Activated CD4-positive, alpha-beta T cell treated with anti-CD3 and anti-CD28 coated beads, Interleukin-2, Interleukin-6, amounts not matched to agents 100 ng/mL and 50 ng/mL, durations not matched to agents 16 hours and 8 hours (primary cell): ENCODE measurements around the gene PIGN.

Source experiments
- DNase-seq: peaks from one replicate; pipeline ENCODE4 v3.0.0-alpha.2; 2020

Gene PIGN

GRCh38 chr18:62106271-62106670 is 80.6 kb downstream of the PIGN start:
- DNase-seq = no peak

GRCh38 chr18:62105376-62105775 is 81.5 kb downstream of the PIGN start:
- DNase-seq = no peak

DNA sequence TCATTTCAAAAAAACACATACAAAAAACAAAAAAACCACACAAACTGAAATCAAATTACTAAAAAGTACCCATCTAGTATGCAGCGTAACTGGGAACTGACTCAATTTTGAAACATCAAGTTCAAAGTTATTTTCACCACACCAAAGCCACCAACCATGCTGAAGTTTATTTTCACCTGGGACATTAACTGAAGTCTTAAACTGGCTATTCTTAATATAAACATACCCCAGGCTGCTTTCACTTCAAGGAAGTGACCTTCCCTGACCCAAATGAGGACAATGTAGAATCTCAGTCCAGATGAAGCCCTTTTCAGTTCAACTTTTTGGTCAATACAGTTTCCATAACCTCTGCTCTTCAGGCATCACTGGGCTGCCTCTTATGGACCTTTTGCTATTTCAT is 84.6 kb downstream of the PIGN start:
- peak; percentile 38 for DNase-seq

DNA sequence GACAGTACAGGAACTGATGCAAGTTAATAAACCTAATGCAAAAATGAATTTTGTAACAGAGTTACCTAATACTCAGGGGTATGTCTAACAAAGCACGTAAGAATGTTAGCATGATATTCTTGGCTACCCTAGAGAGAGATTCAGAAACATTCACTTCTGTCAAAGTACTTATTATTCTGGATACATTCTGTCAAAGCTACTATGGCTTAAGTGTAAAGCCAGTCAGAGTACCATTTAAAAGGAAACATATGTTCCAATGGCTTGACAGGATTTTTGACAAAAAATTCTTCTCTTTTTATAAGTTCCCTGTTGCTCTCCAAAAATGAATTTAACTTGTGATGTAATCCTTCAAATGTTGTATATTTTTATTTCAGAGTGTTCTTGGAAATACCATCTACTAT is 85.5 kb downstream of the PIGN start:
- no peak for DNase-seq

DNA sequence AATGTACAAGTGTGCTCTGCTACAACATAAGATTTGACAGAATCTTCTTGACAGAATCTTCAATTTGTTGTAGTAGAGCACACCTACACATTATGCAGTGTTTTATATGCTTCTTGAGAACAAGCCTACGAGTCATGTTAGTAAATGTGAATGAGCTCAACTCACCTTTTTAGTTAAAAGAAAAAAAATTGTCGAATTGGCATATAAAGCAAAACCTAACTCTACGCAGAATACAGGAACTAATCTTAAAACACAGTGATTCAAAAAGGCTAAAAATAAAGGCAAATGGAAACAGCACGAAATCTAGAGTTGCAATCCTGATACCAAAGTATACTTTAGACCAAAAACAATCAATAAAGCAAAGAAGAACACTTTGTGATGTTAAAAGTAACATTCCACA is 87.9 kb downstream of the PIGN start:
- DNase-seq = no peak

- no peak for DNase-seq
Observed at GRCh38 chr18:62097698-62098097, 89.2 kb downstream of the PIGN start.

GRCh38 chr18:62091487-62092120 is 95.3 kb downstream of the PIGN start:
- DNase-seq = no peak

DNA sequence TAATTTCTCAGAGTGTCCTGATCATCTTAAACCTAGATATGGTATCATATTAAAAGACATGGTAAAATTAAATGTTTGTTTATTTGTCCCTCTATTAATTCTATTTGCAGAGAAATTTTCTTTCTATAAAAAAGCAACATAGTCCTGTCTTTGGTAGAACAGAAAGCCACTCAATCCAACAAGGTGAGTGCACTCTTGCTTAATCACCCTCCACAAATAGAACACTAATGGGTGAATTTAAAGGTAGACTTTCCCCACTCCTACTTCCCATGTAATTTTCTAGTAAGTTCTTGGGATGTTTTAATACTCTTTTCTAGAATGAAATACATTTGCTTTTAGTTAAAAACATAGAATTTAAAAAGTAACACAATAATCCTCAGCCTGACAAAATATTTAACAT is 97.7 kb downstream of the PIGN start:
- DNase-seq = no peak

DNA sequence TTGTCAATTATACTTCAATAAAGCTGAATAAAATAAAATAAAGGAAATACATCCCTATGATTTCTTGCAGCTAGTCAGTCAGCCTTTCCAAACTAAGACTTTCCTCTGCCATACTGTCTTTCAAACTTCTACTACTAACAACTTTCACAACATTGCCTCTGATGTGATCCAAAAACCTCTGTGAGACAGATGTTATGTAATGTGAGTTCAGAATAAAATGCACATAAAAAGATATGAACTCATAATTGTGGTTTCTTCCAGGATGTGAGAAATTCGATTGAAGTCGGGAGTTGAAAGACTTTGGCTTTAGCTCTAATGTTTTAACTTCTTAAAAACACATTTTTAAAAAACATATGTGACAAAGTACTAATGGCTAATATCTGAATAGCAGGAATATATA is 98.7 kb downstream of the PIGN start:
- no peak for DNase-seq

- DNase-seq = no peak
Observed at GRCh38 chr18:62085756-62086155, 101.1 kb downstream of the PIGN start.

- DNase-seq = no peak
Observed at GRCh38 chr18:62081761-62082294, 105.0 kb downstream of the PIGN start.

DNA sequence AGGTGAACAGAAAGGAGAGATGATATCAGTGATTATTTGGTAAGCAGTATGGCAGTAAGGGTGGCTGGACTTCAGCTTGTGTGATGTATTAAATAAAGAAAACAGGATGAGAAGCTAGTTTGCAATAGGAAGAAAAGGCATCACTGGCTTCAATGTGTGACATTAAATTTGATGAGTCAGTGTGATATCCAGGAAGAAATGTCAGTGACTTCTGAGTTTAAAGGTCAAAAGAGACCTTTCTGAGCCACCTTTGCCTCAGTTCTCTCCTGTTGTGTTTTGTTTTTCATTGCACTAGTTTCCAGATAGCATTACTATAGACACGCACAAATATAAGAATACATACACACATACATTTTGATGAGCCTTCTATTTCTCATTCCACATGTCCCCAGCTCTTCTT is 105.6 kb downstream of the PIGN start:
- no peak for DNase-seq

DNA sequence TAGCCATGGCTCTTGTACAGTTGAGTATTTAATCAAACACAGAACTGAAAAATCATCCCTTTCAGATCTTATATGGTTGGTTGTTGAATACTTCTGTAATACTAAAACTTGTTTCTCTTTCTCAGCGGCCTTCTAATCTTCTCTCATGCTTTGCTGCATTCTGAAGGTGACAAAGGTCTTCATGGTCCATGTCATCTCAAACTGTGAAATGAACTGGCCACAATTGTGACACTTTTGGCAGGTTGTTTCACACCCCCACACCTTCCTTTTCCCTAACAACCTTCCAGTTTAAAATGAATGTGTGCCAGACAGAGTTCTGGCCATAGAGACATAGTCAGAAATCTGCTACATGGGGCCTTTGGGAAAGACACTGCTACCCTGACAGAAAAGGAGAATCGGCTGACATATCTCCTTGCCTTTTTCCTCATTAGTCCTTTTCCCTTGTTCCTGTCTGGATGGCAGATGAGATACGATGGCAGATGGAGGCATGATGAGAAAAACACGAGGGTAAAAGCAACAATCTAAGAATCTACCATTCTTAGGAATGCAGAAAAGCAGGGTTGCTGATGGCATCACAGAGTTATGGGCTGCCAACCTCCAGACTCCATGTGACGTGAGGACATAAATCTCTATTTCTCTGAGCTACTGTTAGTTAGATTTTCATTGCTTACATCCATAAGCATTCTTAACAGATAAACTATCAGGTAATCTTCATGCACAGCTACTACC is 106.5 kb downstream of the PIGN start:
- DNase-seq = no peak

DNA sequence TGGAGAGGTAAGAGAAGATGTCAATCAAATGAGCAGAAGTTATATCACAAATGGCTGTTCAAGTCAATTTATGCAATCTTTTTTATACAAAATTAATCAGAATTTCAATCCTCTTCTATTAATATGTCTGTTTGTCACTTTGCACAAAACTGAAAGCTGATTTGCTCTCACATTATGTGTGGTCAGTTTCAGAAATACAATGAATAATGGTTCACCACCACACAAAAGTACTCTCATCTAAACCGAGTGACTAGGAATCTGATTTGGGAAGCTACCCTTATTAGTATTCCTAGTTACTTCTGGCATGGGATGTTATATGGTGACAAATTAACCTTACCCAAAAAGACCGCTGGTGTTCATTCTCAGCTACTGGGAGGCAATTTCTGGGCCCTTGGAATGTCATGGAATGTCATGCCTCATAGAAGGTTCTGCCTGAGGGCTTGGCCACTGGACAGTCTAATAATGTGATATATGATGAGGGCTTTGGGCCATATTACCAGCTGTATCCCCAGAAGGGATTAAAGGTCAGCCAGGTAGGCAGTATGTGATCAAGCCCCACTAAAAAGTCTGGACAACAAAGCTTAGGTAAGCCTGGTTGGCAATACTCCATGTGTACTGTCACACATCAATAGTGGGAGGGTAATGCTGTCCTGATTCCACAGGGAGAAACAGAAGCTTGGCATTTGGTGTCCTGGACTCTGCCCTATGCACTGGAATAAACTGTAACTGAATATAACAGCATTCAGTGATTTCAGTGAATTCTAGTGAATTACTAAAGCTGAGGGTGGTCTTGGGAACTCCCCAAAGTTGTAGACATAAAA is 113.2 kb downstream of the PIGN start:
- DNase-seq = no peak

DNA sequence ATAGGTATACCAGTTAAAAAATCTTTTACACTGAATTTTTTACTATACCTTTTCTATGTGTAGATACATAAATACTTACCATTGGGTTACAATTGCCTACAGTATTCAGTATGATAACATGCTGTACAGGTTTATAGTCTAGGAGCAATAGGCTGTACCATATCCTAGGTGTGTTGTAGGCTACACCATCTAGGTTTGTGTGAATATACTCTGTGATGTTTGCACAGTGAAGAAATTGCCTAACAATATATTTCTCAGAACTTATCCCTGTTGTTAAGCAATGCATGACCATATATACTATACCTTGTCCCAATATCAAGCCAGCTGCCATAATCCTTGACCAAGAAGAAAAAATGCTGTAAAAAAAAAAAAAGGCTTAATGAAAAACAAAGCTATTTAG is 114.5 kb downstream of the PIGN start:
- DNase-seq = no peak

DNA sequence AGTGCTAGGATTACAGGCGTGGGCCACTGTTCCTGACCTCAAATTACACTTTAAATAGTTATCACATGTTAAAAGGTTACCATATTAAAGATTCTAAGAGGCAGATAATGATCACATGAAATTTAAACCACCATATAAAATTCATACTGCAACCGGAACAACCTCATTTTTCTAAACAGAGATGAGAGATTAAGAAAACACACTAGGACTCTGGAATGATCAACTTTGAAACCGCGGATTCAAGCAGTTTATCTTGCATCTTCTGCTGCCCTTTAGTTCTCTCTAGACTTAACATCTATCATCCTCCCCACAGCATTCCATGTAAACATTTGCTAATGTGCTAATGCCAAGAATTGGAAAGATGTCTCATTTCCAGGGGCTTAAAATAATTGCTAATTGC is 115.8 kb downstream of the PIGN start:
- DNase-seq = no peak

GRCh38 chr18:62070302-62070701 is 116.6 kb downstream of the PIGN start:
- no peak for DNase-seq

- no peak for DNase-seq
Observed at GRCh38 chr18:62069556-62069955, 117.3 kb downstream of the PIGN start.

GRCh38 chr18:62066102-62066818 is 120.6 kb downstream of the PIGN start:
- DNase-seq = no peak

- no peak for DNase-seq
Observed at GRCh38 chr18:62064361-62064760, 122.5 kb downstream of the PIGN start.

DNA sequence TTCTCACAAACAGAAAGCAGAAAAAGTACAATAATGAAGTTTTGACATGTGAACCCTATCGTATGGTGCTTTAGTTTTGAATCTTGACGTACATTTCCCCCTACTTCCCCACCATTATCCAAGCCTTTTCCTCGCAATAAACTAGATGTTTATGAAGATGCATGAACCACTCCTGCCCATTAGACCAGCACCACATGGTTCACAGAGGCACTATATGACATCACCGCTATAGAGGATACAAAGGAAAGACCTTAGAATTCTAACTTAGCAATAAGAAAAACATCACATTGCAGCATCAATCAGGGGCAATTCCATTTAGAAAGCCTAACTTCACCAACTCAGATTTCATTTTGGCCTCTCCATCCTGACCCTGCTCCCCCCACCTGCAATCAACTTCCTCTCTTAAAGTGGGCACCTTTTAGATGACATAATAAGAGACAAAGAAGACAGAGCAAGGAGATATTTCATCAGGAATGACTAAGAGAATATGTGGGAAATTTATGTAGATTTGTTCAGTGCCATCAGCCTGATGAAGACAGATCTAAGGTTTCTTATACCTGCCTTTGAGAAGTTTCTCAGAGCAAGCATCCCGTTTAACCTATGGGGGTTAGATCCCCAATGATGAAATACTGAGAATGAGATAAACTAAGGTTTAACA is 124.9 kb downstream of the PIGN start:
- DNase-seq = no peak

GRCh38 chr18:62060820-62061219 is 126.0 kb downstream of the PIGN start:
- no peak for DNase-seq
